Choroid plexus epithelial cell (primary cell): ENCODE results near the gene STPG4.
"Not testable (repeated sequence)": the region's sequence is repeated elsewhere in the genome, so short reads cannot be mapped to it uniquely, and the experiment has no call there.

ENCODE experiments used
- DNase-seq: peaks from one replicate; pipeline ENCODE4 v3.0.0-alpha.2; 2010; ENCODE audit warnings: low read depth
- H3K4me3 ChIP-seq: 2 replicates; pipeline ENCODE4 v1.5.1; 2011; ENCODE audit warnings: low read depth, mild to moderate bottlenecking, control low read depth, low read length, moderate library complexity
- TF ChIP-seq, protein P1 (sequence below): conservative IDR thresholded peaks from 2 replicates; pipeline ENCODE4 v1.5.1; 2011; ENCODE audit warnings: low read depth, mild to moderate bottlenecking, control low read depth, inconsistent platforms, low read length, moderate library complexity

STPG4 gene

DNA sequence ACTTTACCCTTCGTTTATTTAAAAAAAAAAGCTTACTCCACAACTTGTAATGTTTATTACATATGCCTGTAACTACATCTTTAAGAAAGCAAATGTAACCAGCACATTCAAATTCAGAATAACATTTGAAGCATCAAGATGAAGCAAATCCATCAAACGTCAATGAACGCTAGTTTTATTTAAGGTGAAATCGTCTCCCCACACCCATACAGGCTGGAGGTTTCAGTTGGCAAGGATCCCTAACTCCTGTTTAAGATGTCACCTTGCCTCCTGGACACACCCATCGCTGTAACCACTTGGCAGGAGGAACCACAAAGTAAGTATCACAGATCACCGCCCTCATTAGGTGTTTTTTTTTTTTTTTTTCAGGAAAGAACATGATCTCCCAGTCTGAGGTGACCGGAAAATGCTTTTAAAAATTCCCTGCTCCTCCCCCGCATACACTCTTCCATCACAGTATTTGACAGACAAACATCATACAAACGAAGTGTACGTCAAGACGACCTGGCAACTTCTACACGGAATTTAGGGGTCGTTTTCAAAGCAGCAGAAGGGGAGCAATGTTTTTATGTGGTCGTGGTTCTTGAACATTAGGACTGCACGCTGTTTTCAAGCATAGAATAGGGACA, 19.7 kb upstream of the STPG4 start:
- TF ChIP-seq, protein P1, sequence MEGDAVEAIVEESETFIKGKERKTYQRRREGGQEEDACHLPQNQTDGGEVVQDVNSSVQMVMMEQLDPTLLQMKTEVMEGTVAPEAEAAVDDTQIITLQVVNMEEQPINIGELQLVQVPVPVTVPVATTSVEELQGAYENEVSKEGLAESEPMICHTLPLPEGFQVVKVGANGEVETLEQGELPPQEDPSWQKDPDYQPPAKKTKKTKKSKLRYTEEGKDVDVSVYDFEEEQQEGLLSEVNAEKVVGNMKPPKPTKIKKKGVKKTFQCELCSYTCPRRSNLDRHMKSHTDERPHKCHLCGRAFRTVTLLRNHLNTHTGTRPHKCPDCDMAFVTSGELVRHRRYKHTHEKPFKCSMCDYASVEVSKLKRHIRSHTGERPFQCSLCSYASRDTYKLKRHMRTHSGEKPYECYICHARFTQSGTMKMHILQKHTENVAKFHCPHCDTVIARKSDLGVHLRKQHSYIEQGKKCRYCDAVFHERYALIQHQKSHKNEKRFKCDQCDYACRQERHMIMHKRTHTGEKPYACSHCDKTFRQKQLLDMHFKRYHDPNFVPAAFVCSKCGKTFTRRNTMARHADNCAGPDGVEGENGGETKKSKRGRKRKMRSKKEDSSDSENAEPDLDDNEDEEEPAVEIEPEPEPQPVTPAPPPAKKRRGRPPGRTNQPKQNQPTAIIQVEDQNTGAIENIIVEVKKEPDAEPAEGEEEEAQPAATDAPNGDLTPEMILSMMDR, result no peak
- H3K4me3 ChIP-seq, result peak overlapping the region; percentile 92
- peak; percentile 58 for DNase-seq

DNA sequence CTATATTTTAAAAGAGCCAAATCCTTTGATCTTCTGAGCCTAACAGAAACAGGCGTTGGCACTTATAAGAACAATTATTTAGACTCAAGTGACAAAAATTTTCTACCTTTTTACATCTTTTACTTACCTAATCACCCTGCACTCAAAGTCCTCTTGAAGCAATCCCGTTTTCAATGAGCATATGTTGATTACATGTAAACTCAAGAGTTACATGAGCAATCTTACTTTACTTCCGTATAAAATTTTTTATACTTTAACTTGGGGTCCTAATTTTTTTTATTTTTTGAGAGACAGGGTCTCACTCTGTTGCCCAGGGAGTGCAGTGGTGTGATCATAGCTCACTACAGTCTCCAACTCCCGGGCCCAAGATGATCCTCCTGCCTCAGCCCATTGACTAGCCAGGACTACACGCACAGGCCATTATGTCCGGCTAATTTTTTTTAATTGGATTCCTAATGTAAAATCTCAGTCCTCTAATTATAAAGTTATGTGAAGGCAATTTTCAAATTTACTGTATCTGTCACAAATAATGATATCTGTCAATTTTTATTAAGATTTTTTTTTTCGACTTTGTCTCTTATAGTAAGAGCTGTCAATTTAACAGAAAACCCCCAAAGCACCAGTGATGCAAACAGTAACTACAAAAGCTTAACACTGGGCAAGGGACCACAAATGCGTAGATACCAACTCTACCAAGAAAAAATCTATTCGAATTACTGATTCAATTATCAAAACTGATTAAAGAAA, 19.1 kb upstream of the STPG4 start:
- H3K4me3 ChIP-seq, result peak overlapping the region; percentile 92
- no peak for DNase-seq
- TF ChIP-seq, protein P1, result no peak

DNA sequence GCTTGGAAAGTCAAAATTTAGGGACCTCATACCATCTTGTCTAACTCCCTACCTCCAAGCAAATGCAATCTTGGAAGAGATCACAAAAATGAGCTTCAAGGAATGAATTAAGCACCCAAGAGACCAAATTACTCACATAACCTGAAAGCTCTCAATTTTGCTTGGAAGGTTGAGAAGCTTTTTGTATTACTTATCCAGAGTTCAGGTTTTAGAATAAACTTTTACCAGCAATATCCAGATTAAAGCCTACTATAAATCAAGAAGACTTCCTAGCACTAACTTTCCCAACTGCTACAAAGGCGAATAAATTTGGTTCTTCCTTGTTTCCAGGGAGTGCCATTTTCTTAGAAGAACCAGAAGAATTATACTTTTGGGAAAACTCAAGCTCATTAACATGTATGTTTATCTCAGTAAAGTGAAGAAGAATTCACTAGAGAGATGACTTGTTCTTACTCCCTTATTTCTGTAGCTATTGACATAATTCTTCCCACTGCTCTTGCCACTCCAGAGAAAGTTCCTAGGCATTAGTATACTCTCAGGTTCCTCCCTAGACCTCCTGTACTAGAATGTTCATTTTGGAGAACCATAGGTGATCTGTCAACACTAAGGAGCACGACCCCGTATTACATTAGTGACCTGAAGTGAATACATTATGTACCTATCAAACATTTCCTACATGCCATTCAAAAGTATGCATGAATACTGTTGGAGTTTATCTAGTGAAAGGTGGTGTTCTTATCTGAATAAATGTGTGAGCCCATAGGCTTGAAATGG, 18.0 kb upstream of the STPG4 start:
- DNase-seq, result no peak
- TF ChIP-seq, protein P1, result no peak
- H3K4me3 ChIP-seq, result peak overlapping the region; percentile 92

DNA sequence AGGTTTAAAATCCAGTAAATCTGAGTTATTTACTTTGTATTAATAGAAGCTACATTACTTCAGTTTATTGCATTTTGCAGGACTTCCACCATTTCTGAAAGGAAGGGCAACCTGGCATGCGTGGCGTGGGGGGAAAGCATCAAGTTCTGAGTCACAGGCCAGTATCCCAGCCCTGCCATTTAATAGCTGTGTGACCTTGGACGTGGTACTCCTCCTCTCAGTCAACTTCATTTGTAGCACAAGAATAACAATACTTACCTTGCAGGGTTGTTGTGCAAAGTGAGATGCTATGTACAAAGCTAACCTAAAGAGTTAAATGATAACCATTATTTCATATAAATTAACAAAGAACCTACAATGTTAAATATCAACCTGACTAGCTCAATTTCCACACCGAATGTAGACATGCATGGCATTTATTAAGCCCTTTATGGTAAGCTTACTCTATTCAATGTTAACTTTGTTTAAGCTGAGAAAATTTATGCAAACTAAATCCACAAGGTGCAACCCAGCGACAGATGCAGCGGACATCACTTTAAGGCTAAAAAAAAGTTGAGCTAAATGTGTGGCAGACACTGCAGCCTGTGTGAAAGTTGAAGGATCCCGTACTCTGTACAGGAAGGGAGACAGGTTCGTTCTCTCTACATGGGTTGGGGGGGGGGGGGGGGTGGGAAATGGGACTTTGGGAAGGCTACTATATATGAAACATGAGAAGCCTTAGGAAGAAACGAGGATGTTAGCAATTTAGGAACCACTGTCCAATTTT, 17.2 kb upstream of the STPG4 start:
- DNase-seq, result no peak
- H3K4me3 ChIP-seq, result no peak overlapping the region

DNA sequence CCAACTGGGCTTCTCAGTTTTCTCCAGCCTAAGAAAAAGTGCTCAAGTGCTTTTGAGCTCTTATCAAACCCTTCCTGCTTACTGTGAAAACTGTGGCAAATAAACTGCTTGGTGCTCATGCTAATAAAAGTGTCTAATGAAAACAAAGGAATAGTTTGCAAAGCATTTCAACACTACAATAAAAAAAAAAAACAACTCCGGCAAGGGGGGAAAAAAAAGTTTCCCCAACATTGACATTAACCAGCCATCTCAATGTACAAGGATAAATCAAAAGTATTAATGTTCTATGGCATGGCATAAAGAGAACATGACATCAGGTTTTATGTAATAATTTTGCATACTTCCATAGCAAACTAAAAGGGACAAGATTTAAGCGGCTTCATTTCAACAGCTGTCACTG, 14.7 kb upstream of the STPG4 start:
- TF ChIP-seq, protein P1, result no peak
- H3K4me3 ChIP-seq, result no peak overlapping the region
- no peak for DNase-seq

More for the DNA sequence above, 17.2 kb upstream of the STPG4 start:
- TF ChIP-seq, protein P1, result no peak

DNA sequence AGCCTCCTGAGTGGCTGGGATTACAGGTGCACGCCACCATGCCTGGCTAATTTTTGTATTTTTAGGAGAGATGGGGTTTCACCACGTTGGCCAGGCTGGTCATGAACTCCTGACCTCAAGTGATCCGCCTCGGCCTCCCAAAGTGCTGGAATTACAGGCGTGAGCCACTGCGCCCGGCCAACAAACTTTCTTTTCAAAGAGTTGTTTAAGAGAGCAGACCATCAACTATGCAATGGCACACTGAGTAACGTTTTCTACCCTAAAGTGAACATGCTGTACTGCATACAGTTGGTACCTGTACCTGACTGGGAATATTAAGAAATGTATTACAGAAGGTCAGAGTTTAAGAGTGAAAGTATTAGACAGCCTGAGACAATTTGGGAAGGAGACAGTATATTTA, 13.8 kb upstream of the STPG4 start:
- DNase-seq, H3K4me3 ChIP-seq: not testable (repeated sequence)

DNA sequence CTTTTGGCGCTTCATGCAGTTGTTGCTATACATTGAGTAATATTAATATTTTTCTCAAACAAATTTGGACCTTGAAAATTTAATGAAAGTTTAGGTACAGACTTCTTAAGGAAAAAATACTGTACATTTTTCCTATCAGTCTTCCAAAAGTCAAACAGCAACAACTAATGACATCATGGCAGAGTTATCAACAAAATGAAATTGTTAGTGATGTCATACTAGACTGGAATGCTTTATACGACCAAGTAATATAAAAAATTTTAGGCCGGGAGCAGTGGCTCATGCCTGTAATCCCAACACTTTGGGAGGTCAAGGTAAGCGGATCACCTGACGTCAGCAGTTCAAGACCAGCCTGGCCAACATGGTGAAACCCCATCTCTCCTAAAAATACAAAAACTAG, 12.0 kb upstream of the STPG4 start:
- DNase-seq, result no peak
- TF ChIP-seq, protein P1, result no peak
- H3K4me3 ChIP-seq, result no peak overlapping the region
